Left forelimb (tissue), 1 donor: Measurements from ENCODE around the gene SH3PXD2A.

Source experiments
- DNase-seq: peaks from one replicate; pipeline ENCODE4 v3.0.0-alpha.2; 2018; ENCODE audit warnings: low spot score

SH3PXD2A gene

GRCh38 chr10:103580430-103580829 is 274.9 kb downstream of the SH3PXD2A start:
- DNase-seq = no peak

- no peak for DNase-seq
Observed at GRCh38 chr10:103580011-103580410, 275.4 kb downstream of the SH3PXD2A start.

- no peak for DNase-seq
Observed at GRCh38 chr10:103578782-103579382, 276.5 kb downstream of the SH3PXD2A start.

DNA sequence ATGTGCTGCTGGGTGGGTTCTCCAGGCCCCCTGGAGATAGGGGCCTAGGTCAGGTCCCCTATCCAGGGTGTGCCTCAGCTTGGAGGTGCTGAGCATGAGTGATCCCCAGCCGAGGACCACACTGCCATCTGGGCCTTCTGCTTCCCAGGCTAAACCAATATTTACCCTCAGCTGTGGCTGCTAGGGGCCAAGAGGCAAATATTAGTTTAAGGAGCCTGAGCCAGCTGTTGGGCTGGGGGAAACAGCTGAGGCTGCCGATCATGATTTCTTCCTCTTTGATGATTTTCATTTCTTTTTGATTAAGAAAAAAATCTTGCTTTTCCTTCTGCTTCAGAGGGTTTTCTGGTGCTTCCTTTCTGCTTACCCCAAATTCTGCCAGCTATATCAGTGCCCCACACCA is 278.5 kb downstream of the SH3PXD2A start:
- DNase-seq = no peak

DNA sequence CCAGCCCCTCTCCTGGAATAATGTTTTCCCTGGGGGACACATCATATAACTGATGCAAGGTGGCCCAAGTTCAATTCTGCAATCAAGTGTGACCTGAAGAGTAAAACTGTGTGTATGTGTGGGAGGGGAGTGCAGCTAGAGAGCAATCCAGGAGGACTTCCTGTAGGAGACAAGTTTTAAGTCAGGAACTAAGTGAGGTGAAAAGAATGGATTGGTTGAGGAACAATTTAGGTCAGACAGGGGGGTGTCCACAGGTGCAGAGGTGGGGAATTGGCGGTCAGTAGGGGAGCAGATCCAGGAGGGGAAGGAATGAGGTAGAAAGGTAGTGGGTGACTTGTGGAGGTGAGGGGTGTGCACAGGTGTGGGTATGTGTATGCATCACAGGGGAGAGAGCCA is 279.3 kb downstream of the SH3PXD2A start:
- no peak for DNase-seq

GRCh38 chr10:103575416-103576075 is 279.8 kb downstream of the SH3PXD2A start:
- no peak for DNase-seq

GRCh38 chr10:103574097-103575061 is 281.0 kb downstream of the SH3PXD2A start:
- no peak for DNase-seq

- DNase-seq = no peak
Observed at GRCh38 chr10:103573205-103573487, 282.2 kb downstream of the SH3PXD2A start.

GRCh38 chr10:103572347-103573204 is 282.8 kb downstream of the SH3PXD2A start:
- DNase-seq = no peak

DNA sequence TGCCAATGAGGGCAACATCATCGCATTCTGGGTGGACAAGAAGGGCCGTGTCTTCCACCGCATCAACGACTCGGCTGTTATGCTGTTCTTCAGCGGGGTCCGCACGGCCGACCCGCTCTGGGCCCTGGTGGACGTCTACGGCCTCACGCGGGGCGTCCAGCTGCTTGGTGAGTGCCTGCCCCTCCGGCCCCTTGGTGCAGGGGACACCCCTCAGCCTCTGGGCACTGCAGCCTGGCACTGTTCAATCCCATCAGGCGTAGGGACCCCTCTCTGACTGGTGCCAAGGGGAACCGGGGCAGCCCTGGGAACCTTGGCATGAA is 283.8 kb downstream of the SH3PXD2A start:
- DNase-seq = no peak

- DNase-seq = no peak
Observed at GRCh38 chr10:103570844-103571655, 284.3 kb downstream of the SH3PXD2A start.

DNA sequence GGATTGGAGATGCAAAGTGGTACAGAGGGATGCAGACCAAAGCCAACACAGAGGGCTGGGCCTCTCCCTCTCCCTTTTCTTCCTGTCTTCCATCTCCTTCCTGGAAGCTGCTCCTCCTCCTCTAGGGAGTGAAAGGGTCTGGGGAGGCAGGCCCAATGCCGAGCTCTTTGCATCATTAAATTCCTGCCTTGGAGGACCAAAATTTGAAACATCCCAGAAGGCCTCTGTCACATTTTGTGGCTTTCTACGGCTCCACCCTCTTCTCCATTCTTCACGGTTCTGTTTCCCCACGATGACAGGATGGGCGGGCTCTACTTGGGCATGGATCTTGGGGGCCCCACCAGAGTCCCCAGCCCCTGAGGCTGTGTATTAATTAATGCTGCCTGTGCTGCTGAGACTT is 285.5 kb downstream of the SH3PXD2A start:
- no peak for DNase-seq

DNA sequence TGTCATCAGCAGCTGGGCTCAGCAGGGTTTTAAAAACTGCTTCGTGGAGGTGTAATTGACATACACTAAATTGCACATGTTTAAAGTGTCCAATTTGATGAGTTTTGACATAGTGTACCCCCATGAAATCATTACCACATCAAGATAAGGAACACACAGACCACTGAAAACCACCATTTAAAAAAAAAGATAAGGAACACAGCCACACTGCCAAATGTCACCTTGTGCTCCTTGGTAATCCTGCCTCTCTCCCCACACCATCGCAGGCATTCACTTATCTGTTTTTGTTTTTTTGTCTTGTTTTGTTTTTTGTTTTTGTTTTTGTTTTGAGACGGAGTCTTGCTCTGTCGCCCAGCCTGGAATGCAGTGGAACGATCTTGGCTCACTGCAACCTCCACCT is 286.9 kb downstream of the SH3PXD2A start:
- DNase-seq = no peak

DNA sequence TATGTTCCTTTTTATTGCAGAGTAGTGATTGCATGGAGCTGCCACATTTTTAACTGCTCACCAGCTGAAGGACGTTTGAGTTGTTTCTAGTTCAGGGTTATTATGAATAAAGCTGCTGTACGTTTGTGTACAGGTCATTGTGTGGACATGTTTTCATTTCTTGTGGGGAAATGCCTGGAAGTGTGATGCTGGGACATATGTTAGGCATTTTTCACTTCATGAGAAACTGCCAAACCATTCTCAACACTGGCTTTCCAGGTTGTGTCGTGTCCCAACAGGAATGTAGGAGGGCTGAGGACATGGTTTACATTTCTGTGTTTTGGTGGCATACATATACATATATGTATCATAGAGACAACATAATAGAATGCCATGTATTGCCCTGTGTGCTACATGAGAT is 288.8 kb downstream of the SH3PXD2A start:
- DNase-seq = no peak

DNA sequence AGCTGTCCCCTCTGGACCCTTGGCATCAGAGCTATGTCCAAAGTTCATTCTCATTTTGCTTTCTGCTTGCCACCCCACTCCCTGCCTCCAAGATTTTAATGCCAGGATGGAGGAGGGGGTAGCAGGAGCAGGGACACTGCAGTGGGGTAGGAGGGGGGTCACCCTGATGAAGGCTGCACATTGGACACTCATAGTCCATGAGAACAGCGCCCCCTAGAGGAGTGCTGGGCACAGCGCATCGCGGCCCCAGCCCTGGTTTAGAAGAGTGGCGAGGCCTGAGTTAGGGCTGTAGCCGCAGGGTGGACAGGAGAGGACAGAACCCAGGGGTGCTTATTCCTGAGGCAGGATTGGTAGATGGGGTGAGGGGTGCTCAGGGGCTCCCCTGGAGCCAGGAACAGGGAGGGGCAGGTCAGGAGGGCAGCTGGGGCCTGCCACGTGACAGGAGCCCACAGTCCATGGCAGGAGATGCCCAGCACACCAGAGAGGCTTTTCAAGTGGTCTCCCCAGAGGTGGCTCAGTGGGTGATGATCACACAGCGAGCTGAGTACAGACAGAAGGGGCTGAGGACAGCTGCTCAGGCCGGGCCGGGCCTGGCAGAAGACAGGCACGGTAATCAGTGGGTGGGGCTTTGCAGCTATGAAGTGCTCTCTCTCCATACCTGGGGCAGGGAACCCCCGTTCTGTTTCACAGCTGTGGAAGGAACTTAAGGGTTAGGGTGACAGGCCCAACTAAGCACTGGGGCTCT is 290.4 kb downstream of the SH3PXD2A start:
- DNase-seq = no peak

GRCh38 chr10:103564116-103564501 is 291.3 kb downstream of the SH3PXD2A start:
- DNase-seq = no peak

GRCh38 chr10:103563231-103564115 is 291.9 kb downstream of the SH3PXD2A start:
- no peak for DNase-seq

DNA sequence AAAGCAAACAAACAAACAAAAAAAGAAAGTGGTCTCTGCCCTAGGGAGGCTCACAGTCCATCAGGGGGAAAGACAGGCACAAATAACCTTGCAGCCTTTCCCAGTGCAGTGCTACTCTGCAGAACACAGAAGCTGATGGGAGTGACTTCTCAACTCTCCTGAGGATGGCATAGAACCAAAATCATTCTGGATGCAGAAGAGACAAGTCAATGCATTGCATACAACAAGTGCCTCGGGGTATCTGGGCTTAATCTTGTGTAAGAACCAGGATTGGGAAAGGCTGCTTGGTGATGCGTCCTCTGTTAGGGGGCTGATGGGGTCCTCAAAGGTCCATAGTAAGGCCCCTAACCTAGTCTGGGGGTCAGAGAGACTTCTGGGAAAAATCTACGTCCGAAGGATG is 293.0 kb downstream of the SH3PXD2A start:
- DNase-seq = no peak

DNA sequence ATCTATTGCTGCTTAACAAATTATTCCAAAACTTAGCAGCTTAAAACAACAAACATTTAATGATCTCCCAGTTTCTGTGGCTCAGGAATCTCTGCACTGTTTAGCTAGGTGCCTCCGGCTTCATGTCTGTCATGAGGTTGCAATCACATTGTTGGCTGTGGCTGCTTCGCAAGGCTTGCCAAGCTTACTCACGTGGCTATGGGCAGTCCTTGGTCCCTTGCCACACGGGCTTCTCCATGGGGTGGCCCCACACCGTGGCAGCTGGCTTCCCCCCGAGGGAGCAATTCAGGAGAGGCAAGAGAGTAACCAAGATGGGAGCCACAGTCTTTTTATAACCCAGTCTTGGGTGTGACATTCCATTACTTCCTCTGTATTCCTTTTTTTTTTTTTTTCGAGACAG is 294.5 kb downstream of the SH3PXD2A start:
- DNase-seq = no peak

DNA sequence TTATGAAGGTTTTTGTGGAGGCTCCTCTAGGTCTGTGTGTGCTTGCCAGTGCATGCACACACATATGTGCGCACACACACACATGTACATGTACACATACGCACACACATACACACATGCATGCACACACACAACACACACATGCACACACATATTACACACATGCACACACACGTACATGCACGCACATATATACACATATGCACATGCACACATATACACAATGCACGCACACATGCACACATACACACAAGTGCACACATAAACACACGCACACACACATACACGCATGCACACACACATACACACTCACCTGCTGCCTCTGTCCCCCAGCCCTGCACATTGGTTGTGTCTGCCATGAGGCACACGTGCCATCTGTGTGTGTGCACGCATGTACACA is 295.6 kb downstream of the SH3PXD2A start:
- DNase-seq = no peak
